Common myeloid progenitor, CD34-positive (primary cell): Measurements from ENCODE around the gene BEND2.

ENCODE experiments used
- CTCF ChIA-PET: fragments of 350-600 bp; sonication (Branson Sonifier 250); formaldehyde crosslinking; loops from one replicate; lab custom pipeline; 2021; ENCODE audit warnings: antibody characterized with exemption; lab: Charles Lee
- POLR2A ChIA-PET: fragments of 350-600 bp; sonication (Branson Sonifier 250); formaldehyde crosslinking; loops from one replicate; lab custom pipeline; 2021; ENCODE audit warnings: antibody characterized with exemption; lab: Charles Lee
- DNase-seq, 3 donors: peaks; one replicate each; pipeline versions ENCODE4 v3.0.0 to v3.0.0-alpha.2; 2013
- H3K27ac ChIP-seq, 2 experiments: 1 replicate in 1 of 2; 2 replicates in 1 of 2; pipeline ENCODE4 v1.7.0; 2013; ENCODE audit warnings: inconsistent platforms in 2 of 2, low read length in 2 of 2, mild to moderate bottlenecking in 2 of 2, low read depth in 1 of 2, moderate library complexity in 1 of 2; ENCODE audit not compliant: severe bottlenecking in 2 of 2, insufficient read depth in 1 of 2, poor library complexity in 1 of 2
- H3K27me3 ChIP-seq, 5 experiments: replicated peaks in 2 of 5; 1 replicate in 3 of 5; 2 replicates in 2 of 5; pipeline versions ENCODE4 v1.6.1 to v1.7.0; 2013; ENCODE audit warnings: low read length in 4 of 5, mild to moderate bottlenecking in 2 of 5, moderate library complexity in 2 of 5, inconsistent platforms in 1 of 5; ENCODE audit not compliant: insufficient read depth in 5 of 5, control insufficient read depth in 4 of 5
- H3K36me3 ChIP-seq, 4 experiments: 1 replicate in 2 of 4; 2 replicates in 2 of 4; pipeline versions ENCODE4 v1.6.1 to v1.7.0; 2013; ENCODE audit warnings: low read length in 3 of 4, control low read depth in 1 of 4, mild to moderate bottlenecking in 1 of 4; ENCODE audit not compliant: control insufficient read depth in 4 of 4, insufficient read depth in 4 of 4
- H3K4me1 ChIP-seq, 4 experiments: 1 replicate in 3 of 4; 2 replicates in 1 of 4; pipeline versions ENCODE4 v1.6.1 to v1.7.1; 2013; ENCODE audit warnings: low read length in 3 of 4, mild to moderate bottlenecking in 3 of 4, control low read depth in 1 of 4, inconsistent platforms in 1 of 4, moderate library complexity in 1 of 4; ENCODE audit not compliant: control insufficient read depth in 4 of 4, insufficient read depth in 4 of 4; ENCODE audit errors: control extremely low read depth in 1 of 4
- H3K4me3 ChIP-seq, 7 experiments: 1 replicate in 4 of 7; 2 replicates in 3 of 7; pipeline versions ENCODE4 v1.5.1 to v1.7.0; 2013; ENCODE audit warnings: mild to moderate bottlenecking in 7 of 7, low read length in 6 of 7, moderate library complexity in 6 of 7, inconsistent platforms in 2 of 7, low read depth in 2 of 7, control low read depth in 1 of 7; ENCODE audit not compliant: insufficient read depth in 4 of 7, control insufficient read depth in 1 of 7; ENCODE audit errors: extremely low read depth in 1 of 7
- H3K9me3 ChIP-seq, 5 experiments: 1 replicate in 4 of 5; 2 replicates in 1 of 5; pipeline versions ENCODE4 v1.6.1 to v1.7.1; 2013; ENCODE audit warnings: low read length in 4 of 5, mild to moderate bottlenecking in 2 of 5, inconsistent platforms in 1 of 5, low read depth in 1 of 5, moderate library complexity in 1 of 5; ENCODE audit not compliant: control insufficient read depth in 4 of 5, insufficient read depth in 2 of 5; ENCODE audit errors: control extremely low read depth in 1 of 5
- WGBS: methylation state at CpG from one replicate; pipeline ENCODE4 v1.1.5; 2013; ENCODE audit not compliant: insufficient coverage; 5-methylcytosine and 5-hydroxymethylcytosine counted together

BEND2 gene

GRCh38 chrX:18206657-18207056 lies 14.0 kb downstream of the BEND2 start:
- ChIA-PET CTCF (no interaction called here), POLR2A (no interaction called here)
- WGBS: 71% methylated on average over 8 of the region's 8 CpGs
- Histone ChIP-seq H3K27me3 (peaks cover 0 to 6% (median 0%) of the 10 kb centered on the region in 5 experiments), H3K4me3 (no peak overlapping the region), H3K36me3 (no peaks in the 10 kb centered on the region), H3K27ac (no peak overlapping the region), H3K9me3 (no peaks in the 10 kb centered on the region), H3K4me1 (no peaks in the 10 kb centered on the region)
- no peak for DNase-seq

- WGBS: 85% methylated on average over 2 of the region's 5 CpGs
- no peaks in the 10 kb centered on the region for H3K9me3 ChIP-seq
- no peak for DNase-seq
- POLR2A ChIA-PET: no interaction called here
- no peaks in the 10 kb centered on the region for H3K4me1 ChIP-seq
- H3K27me3 ChIP-seq: peaks cover 0 to 6% (median 0%) of the 10 kb centered on the region in 5 experiments
- no peak overlapping the region for H3K4me3 ChIP-seq
- CTCF ChIA-PET: no interaction called here
- H3K27ac ChIP-seq: no peak overlapping the region
- no peaks in the 10 kb centered on the region for H3K36me3 ChIP-seq
Measured at GRCh38 chrX:18203631-18204030, 17.1 kb downstream of the BEND2 start.

- ChIA-PET POLR2A (no interaction called here), CTCF (no interaction called here)
- peaks cover 0 to 2% (median 0%) of the 10 kb centered on the region in 5 experiments for H3K9me3 ChIP-seq
- DNase-seq: no peak
- WGBS: no CpG with 5 or more reads among the region's 1 CpG
- no peak overlapping the region for H3K4me3 ChIP-seq
- H3K36me3 ChIP-seq: no peaks in the 10 kb centered on the region
- H3K4me1 ChIP-seq: no peaks in the 10 kb centered on the region
- H3K27ac ChIP-seq: no peak overlapping the region
- H3K27me3 ChIP-seq: no peaks in the 10 kb centered on the region
Measured at GRCh38 chrX:18194688-18195087, 26.0 kb downstream of the BEND2 start.

GRCh38 chrX:18179446-18179845 lies 41.2 kb downstream of the BEND2 start:
- ChIA-PET POLR2A (no interaction called here), CTCF (no interaction called here)
- Histone ChIP-seq H3K9me3 (no peaks in the 10 kb centered on the region), H3K27me3 (peaks cover 0 to 3% (median 0%) of the 10 kb centered on the region in 5 experiments), H3K4me1 (no peaks in the 10 kb centered on the region), H3K4me3 (no peak overlapping the region), H3K36me3 (no peaks in the 10 kb centered on the region), H3K27ac (no peak overlapping the region)
- no peak for DNase-seq
- 100% methylated on average over 2 of the region's 4 CpGs for WGBS

- CTCF ChIA-PET: no interaction called here
- Histone ChIP-seq H3K36me3 (no peaks in the 10 kb centered on the region), H3K27ac (no peak overlapping the region), H3K4me1 (peaks cover 0 to 5% (median 2%) of the 10 kb centered on the region in 4 experiments), H3K9me3 (no peaks in the 10 kb centered on the region), H3K27me3 (peaks cover 0 to 3% (median 0%) of the 10 kb centered on the region in 5 experiments), H3K4me3 (no peak overlapping the region)
- DNase-seq: no peak
- WGBS: 71% methylated on average over 1 of the region's 5 CpGs
- POLR2A ChIA-PET: no interaction called here
Measured at GRCh38 chrX:18174971-18175370, 45.7 kb downstream of the BEND2 start.

- no peak for DNase-seq
- peaks cover 0 to 3% (median 0%) of the 10 kb centered on the region in 5 experiments for H3K27me3 ChIP-seq
- ChIA-PET CTCF (no interaction called here), POLR2A (no interaction called here)
- no peaks in the 10 kb centered on the region for H3K36me3 ChIP-seq
- 86% methylated on average over 6 of the region's 7 CpGs for whole genome bisulfite sequencing
- peaks cover 0 to 5% (median 2%) of the 10 kb centered on the region in 4 experiments for H3K4me1 ChIP-seq
- H3K9me3 ChIP-seq: no peaks in the 10 kb centered on the region
- no peak overlapping the region for H3K4me3 ChIP-seq
- H3K27ac ChIP-seq: no peak overlapping the region
Measured at GRCh38 chrX:18174209-18174608, 46.5 kb downstream of the BEND2 start.

GRCh38 chrX:18173494-18174180 lies 47.0 kb downstream of the BEND2 start:
- Histone ChIP-seq H3K4me1 (peaks cover 0 to 5% (median 2%) of the 10 kb centered on the region in 4 experiments), H3K27me3 (peaks cover 0 to 3% (median 0%) of the 10 kb centered on the region in 5 experiments), H3K27ac (no peak overlapping the region), H3K4me3 (no peak overlapping the region), H3K9me3 (no peaks in the 10 kb centered on the region), H3K36me3 (no peaks in the 10 kb centered on the region)
- ChIA-PET CTCF (no interaction called here), POLR2A (no interaction called here)
- DNase-seq: peak; percentile 26 to 79 (median 70)
- 64% methylated on average over 6 of the region's 7 CpGs for WGBS
